PC-9 (cell line): ENCODE measurements around the gene CAST. TPM values are rescaled to one million over a fixed set of nuclear protein-coding genes. Genes with fewer than 3 reads are reported as not detected.
"Not testable (repeated sequence)": the region's sequence is repeated elsewhere in the genome, so short reads cannot be mapped to it uniquely, and the experiment has no call there.

Experiments used
- BruUV-seq: library from RNA; stranded (reverse); fragments of 400-500 nt; replicated peaks from 2 replicates; lab custom pipeline; 2021; lab: Mats Ljungman, UMichigan
- CTCF ChIA-PET: fragments of 300-600 bp; sonication (Branson Sonifier 250); formaldehyde crosslinking; loops from one replicate; lab custom pipeline; 2022; ENCODE audit warnings: antibody characterized with exemption; lab: Charles Lee
- POLR2A ChIA-PET: fragments of 300-600 bp; sonication (Branson Sonifier 250); formaldehyde crosslinking; loops from one replicate; lab custom pipeline; 2022; ENCODE audit warnings: antibody characterized with exemption; ENCODE audit not compliant: unreplicated experiment; lab: Charles Lee
- DNase-seq, 2 experiments: peaks; one replicate each; pipeline versions ENCODE4 v3.0.0 to v3.0.0-alpha.2; 2015 to 2022; ENCODE audit warnings: mixed read lengths in 1 of 2
- H2AFZ ChIP-seq: fragments of 200-600 bp; sonication (generic); 2 replicates; pipeline ENCODE4 v1.8.1; 2017; ENCODE audit warnings: antibody characterized with exemption
- H3F3A ChIP-seq: fragments of 200-600 bp; sonication (generic); 2 replicates; pipeline ENCODE4 v1.8.1; 2017; ENCODE audit warnings: antibody characterized with exemption, mild to moderate bottlenecking, low read depth; ENCODE audit not compliant: insufficient read depth
- H3K27ac ChIP-seq: fragments of 200-600 bp; sonication (generic); 2 replicates; pipeline ENCODE4 v1.6.1; 2016; ENCODE audit warnings: mixed run types
- H3K27me3 ChIP-seq: fragments of 200-600 bp; sonication (generic); 2 replicates; pipeline ENCODE4 v1.6.1; 2016; ENCODE audit warnings: low read depth, mixed run types; ENCODE audit not compliant: insufficient read depth
- H3K36me3 ChIP-seq: fragments of 200-600 bp; sonication (generic); 2 replicates; pipeline ENCODE4 v1.6.1; 2016; ENCODE audit warnings: low read depth, mixed run types
- H3K4me1 ChIP-seq: fragments of 200-600 bp; sonication (generic); replicated peaks from 2 replicates; pipeline ENCODE4 v1.6.1; 2016; ENCODE audit warnings: mixed run types; ENCODE audit not compliant: insufficient read depth
- H3K4me2 ChIP-seq: fragments of 200-600 bp; sonication (generic); 2 replicates; pipeline ENCODE4 v1.6.1; 2017; ENCODE audit warnings: mixed run types
- H3K4me3 ChIP-seq: fragments of 200-600 bp; sonication (generic); 2 replicates; pipeline ENCODE4 v1.6.1; 2016; ENCODE audit warnings: mixed run types
- H3K79me2 ChIP-seq: fragments of 200-600 bp; sonication (generic); 2 replicates; pipeline ENCODE4 v1.6.1; 2017; ENCODE audit warnings: low read depth, mixed run types
- H3K9me2 ChIP-seq: fragments of 200-600 bp; sonication (generic); 2 replicates; pipeline ENCODE4 v1.8.1; 2017; ENCODE audit warnings: mild to moderate bottlenecking; ENCODE audit not compliant: insufficient read depth
- H3K9me3 ChIP-seq: fragments of 200-600 bp; sonication (generic); 2 replicates; pipeline ENCODE4 v1.8.1; 2016; ENCODE audit warnings: low read depth; ENCODE audit not compliant: insufficient read depth
- H4K20me1 ChIP-seq: fragments of 200-600 bp; sonication (generic); 2 replicates; pipeline ENCODE4 v1.8.1; 2017; ENCODE audit not compliant: insufficient read depth
- CTCF ChIP-seq: fragments of 200-600 bp; sonication (generic); conservative IDR thresholded peaks from 2 replicates; pipeline ENCODE4 v1.6.1; 2017; ENCODE audit warnings: mixed run types, antibody characterized with exemption, mild to moderate bottlenecking, moderate library complexity
- EZH2 ChIP-seq: fragments of 200-600 bp; sonication (generic); IDR thresholded peaks from 2 replicates; pipeline ENCODE4 v1.8.0; 2017; ENCODE audit warnings: antibody characterized with exemption, low read depth
- intact Hi-C: fragments of 100-400 bp; cut with micrococcal nuclease; formaldehyde crosslinking; loops from one replicate; pipeline ENCODE4 v1.10.0; 2022; ENCODE audit not compliant: unreplicated experiment
- total RNA-seq: library from RNA; stranded (reverse); gene quantifications from 2 replicates; pipeline ENCODE4 v1.2.3, GENCODE V29; 2021

The CAST gene
- total RNA-seq, 1 experiment from 2014 or later = 289 TPM

- POLR2A ChIA-PET = no interaction called here
- Histone ChIP-seq H3K36me3 (0 out of 2 replicates have a peak, but pooled peaks cover 6% of the 10 kb centered on the region), H3F3A (no peaks in the 10 kb centered on the region), H3K9me3 (no peaks in the 10 kb centered on the region), H3K27me3 (no peaks in the 10 kb centered on the region), H3K79me2 (no peaks in the 10 kb centered on the region), H4K20me1 (no peaks in the 10 kb centered on the region), H2AFZ (no peak overlapping the region), H3K4me3 (no peak overlapping the region), H3K4me1 (no peaks in the 10 kb centered on the region), H3K4me2 (no peak overlapping the region), H3K9me2 (no peaks in the 10 kb centered on the region), H3K27ac (no peak overlapping the region)
- intact Hi-C loops = no loop called here
- CTCF ChIA-PET = no interaction called here
- DNase-seq = no peak
- BruUV-seq = no TSS peak
- no peak for TF ChIP-seq CTCF
Measured at GRCh38 chr5:96795626-96796025, 133.4 kb downstream of the CAST start.

DNA sequence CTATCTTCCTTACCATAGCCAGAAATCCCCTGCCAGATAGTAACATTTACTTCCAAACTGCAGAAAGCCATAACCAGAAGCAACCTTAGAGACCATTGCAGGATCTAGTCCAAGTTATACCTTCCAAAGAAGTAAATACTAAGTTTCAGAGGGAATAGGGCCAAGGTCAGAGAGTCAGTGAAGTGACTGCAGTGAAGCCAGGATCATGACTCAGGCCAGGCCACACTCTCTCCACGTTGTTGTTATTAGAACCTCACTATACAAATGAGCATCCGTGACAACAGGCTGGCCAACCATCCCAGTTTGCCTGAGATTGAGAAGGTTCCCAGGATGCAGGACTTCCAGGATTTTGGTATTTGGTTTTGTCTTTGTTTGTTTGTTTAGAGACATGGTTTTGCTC is 134.3 kb downstream of the CAST start:
- no peak for DNase-seq
- 0 out of 2 replicates have a peak, but pooled peaks cover 6% of the 10 kb centered on the region for H3K36me3 ChIP-seq
- H3F3A ChIP-seq = no peaks in the 10 kb centered on the region
- H3K27ac ChIP-seq = no peak overlapping the region
- no TSS peak for BruUV-seq
- no peak overlapping the region for H2AFZ ChIP-seq
- TF ChIP-seq CTCF (no peak), EZH2 (no peak)
- no peaks in the 10 kb centered on the region for H4K20me1 ChIP-seq
- no peaks in the 10 kb centered on the region for H3K27me3 ChIP-seq
- intact Hi-C loops = no loop called here
- no peaks in the 10 kb centered on the region for H3K9me2 ChIP-seq
- no peak overlapping the region for H3K4me3 ChIP-seq
- ChIA-PET CTCF (no interaction called here), POLR2A (no interaction called here)
- H3K4me2 ChIP-seq = no peak overlapping the region
- no peaks in the 10 kb centered on the region for H3K9me3 ChIP-seq
- H3K4me1 ChIP-seq = no peaks in the 10 kb centered on the region
- H3K79me2 ChIP-seq = no peaks in the 10 kb centered on the region

- CTCF ChIA-PET, DNase-seq, POLR2A ChIA-PET, H3K27me3 ChIP-seq, H3K79me2 ChIP-seq, H3K4me1 ChIP-seq, H3K27ac ChIP-seq, H3K9me2 ChIP-seq, intact Hi-C loops, H3F3A ChIP-seq, H2AFZ ChIP-seq, BruUV-seq, H4K20me1 ChIP-seq, H3K36me3 ChIP-seq, H3K4me3 ChIP-seq, H3K9me3 ChIP-seq, H3K4me2 ChIP-seq: not testable (repeated sequence)
Measured at GRCh38 chr5:96801718-96802117, 139.5 kb downstream of the CAST start.
